ENCODE data around the gene CXCL17.

Gene CXCL17

DNA sequence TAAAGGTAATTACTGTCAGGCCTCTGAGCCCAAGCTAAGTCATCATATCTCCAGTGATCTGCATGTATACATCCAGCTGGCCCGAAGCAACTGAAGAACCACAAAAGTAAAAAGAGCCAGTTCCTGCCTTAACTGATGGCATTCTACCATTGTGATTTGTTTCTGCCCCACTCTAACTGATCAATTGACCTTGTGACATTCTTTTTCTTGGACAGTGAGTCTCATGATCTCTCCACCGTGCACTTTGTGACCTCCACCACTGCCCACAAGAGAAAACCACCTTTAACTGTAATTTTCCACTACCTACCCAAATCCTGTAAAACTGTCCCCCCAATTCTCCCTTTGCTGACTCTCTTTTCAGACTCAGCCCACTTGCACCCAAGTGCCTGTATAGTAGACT lies 17.2 kb upstream of the CXCL17 start:
- no peak overlapping the region for H2AFZ ChIP-seq (ENCODE audit: low read depth)
- H3K4me2 ChIP-seq: no peak overlapping the region
- no peaks in the 10 kb centered on the region for H3K27me3 ChIP-seq (ENCODE audit: insufficient read depth, low read depth)
- no peaks in the 10 kb centered on the region for H3K36me3 ChIP-seq (ENCODE audit: insufficient read depth)
- no peak overlapping the region for H3K27ac ChIP-seq
- no peak overlapping the region for H3K9ac ChIP-seq
- H3K4me1 ChIP-seq (ENCODE audit: low read depth, poor library complexity, severe bottlenecking): no peaks in the 10 kb centered on the region
- no peak overlapping the region for H3K4me3 ChIP-seq (IDR thresholded peaks at IDR 0.05; ENCODE audit: insufficient read depth, low read depth, low read length)
- TF ChIP-seq CTCF (conservative IDR thresholded peaks at IDR 0.05; ENCODE audit: low read depth, low read length): no peak
- no peaks in the 10 kb centered on the region for H4K20me1 ChIP-seq (ENCODE audit: insufficient read depth)
- H3K79me2 ChIP-seq (ENCODE audit: insufficient read depth, low read depth): no peaks in the 10 kb centered on the region

DNA sequence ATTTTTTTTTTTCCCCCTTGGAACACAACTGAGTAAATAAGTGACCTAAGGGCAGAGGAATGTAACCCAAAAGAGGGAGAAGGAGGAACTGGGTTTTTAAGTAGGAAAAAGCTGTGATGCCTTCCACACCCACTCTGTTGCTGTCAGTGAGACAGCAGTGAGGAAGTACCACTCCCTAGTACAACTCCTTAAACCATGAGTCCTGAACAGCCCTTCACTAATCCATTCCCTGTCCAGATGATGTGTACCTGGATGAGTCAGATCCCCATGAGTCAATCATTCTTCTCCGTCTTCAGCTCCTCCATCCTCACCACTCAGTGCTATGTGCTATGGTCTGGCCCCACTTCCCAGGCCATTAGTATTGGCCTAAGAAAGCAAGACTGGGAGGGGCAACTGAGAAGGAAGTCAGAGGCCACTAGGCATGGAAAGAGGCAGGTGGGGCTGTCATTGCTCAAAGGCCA lies 12.9 kb upstream of the CXCL17 start:
- Histone ChIP-seq H3K79me2 (ENCODE audit: insufficient read depth, low read depth) (no peaks in the 10 kb centered on the region), H4K20me1 (ENCODE audit: insufficient read depth) (no peaks in the 10 kb centered on the region), H3K9ac (no peak overlapping the region), H3K27me3 (ENCODE audit: insufficient read depth, low read depth) (no peaks in the 10 kb centered on the region), H3K27ac (no peak overlapping the region), H2AFZ (ENCODE audit: low read depth) (no peak overlapping the region), H3K4me2 (no peak overlapping the region), H3K36me3 (ENCODE audit: insufficient read depth) (no peaks in the 10 kb centered on the region), H3K4me1 (ENCODE audit: low read depth, poor library complexity, severe bottlenecking) (no peaks in the 10 kb centered on the region), H3K4me3 (IDR thresholded peaks at IDR 0.05; ENCODE audit: insufficient read depth, low read depth, low read length) (no peak overlapping the region)
- no peak for TF ChIP-seq CTCF (conservative IDR thresholded peaks at IDR 0.05; ENCODE audit: low read depth, low read length)

DNA sequence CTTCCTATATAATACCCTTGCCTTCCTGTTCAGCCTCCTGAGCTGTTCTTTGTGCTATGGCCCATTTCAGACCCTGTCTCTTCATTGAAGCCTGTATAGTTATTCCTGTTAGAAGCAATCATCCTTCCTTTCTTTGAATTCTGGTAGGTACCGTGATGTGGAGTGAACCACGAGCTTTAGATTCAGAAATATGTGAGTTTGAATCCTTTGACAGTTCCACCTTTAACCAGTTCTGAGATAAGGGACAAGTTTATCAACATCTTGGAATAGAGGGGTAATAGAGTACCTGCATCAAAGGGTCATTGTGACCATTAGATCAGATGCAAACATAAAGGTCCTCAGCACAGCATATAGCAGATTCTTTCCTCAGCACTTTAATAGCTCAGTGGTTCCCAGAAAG lies 12.3 kb upstream of the CXCL17 start:
- Histone ChIP-seq H3K4me2 (no peak overlapping the region), H3K4me1 (ENCODE audit: low read depth, poor library complexity, severe bottlenecking) (peaks cover 3% of the 10 kb centered on the region), H3K27ac (no peak overlapping the region)

GRCh38 chr19:42452590-42452989 lies 9.8 kb upstream of the CXCL17 start:
- no peaks in the 10 kb centered on the region for H3K36me3 ChIP-seq (ENCODE audit: insufficient read depth)
- H4K20me1 ChIP-seq (ENCODE audit: insufficient read depth): no peaks in the 10 kb centered on the region
- no peaks in the 10 kb centered on the region for H3K27me3 ChIP-seq (ENCODE audit: insufficient read depth, low read depth)
- TF ChIP-seq CTCF (conservative IDR thresholded peaks at IDR 0.05; ENCODE audit: low read depth, low read length): no peak
- no peak overlapping the region for H3K4me3 ChIP-seq (IDR thresholded peaks at IDR 0.05; ENCODE audit: insufficient read depth, low read depth, low read length)
- no peak overlapping the region for H3K9ac ChIP-seq
- H3K79me2 ChIP-seq (ENCODE audit: insufficient read depth, low read depth): no peaks in the 10 kb centered on the region
- peaks cover 5% of the 10 kb centered on the region for H3K4me1 ChIP-seq (ENCODE audit: low read depth, poor library complexity, severe bottlenecking)
- H2AFZ ChIP-seq (ENCODE audit: low read depth): no peak overlapping the region
- H3K4me2 ChIP-seq: no peak overlapping the region
- no peak overlapping the region for H3K27ac ChIP-seq

More for the DNA sequence above, 12.3 kb upstream of the CXCL17 start:
- Histone ChIP-seq H3K9ac (no peak overlapping the region), H4K20me1 (ENCODE audit: insufficient read depth) (no peaks in the 10 kb centered on the region), H2AFZ (ENCODE audit: low read depth) (no peak overlapping the region), H3K36me3 (ENCODE audit: insufficient read depth) (no peaks in the 10 kb centered on the region), H3K4me3 (IDR thresholded peaks at IDR 0.05; ENCODE audit: insufficient read depth, low read depth, low read length) (no peak overlapping the region), H3K27me3 (ENCODE audit: insufficient read depth, low read depth) (no peaks in the 10 kb centered on the region), H3K79me2 (ENCODE audit: insufficient read depth, low read depth) (no peaks in the 10 kb centered on the region)
- no peak for TF ChIP-seq CTCF (conservative IDR thresholded peaks at IDR 0.05; ENCODE audit: low read depth, low read length)

Measured in KMS-11 (cell line).